ENCODE data around the gene RPRD1B. TPM values are rescaled to one million over a fixed set of nuclear protein-coding genes. Genes with fewer than 3 reads are reported as not detected.
A peak's percentile ranks its signal among the peaks of the same experiment; 100 is the strongest.

The RPRD1B gene
- total and polyA plus RNA-seq, 2 of the 4 experiments (the other 2 are of a cell fraction) = 8.4 to 9.9 TPM

DNA sequence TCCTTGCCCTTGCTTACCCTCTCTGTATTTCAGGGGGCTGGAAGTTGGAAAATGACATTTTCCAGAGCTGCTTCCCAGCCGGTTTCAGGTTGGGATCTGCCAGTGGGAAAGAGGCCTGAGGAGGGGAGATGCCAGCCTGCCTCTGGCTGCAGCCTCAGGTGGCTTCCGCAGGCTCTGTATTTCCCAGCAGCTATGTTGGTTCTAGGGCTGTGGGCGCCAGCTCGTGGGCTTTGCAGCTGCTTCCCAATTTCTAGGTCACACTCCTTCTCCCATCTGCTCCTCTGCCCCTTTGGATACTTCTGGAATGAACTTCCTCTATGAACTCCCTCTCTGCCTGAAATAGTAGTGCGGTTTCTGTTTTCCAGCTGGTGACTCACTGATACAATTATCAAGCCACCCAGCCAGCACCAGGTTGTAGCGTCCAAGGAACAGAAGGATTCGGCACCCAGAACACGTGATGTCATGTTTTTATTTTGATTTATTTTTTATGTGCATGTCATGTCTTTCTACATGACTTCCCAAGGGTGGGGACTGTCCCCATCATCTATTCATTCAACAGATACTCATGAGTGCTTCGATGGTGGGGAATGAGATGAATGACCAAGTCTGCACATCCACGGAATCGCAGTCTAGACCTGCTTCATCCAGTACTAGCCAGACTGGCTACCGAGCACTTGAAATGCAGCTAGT lies 93.5 kb downstream of the RPRD1B start:
- peak overlapping the region; percentile 51 for H3K27ac ChIP-seq (ENCODE audit: insufficient read depth, low read length)
- H3K14ac ChIP-seq (replicated peaks; ENCODE audit: low read depth, low read length) = peak overlapping the region; percentile 20; the same call in 1 of the 2 replicates
- POLR2A ChIA-PET (ENCODE audit: unreplicated experiment) = no interaction called here
- H3K9me1 ChIP-seq (ENCODE audit: insufficient read depth, low read length) = peaks cover 28% of the 10 kb centered on the region
- peak overlapping the region; percentile 9 for H4K5ac ChIP-seq (ENCODE audit: low read depth, low read length)
- in situ Hi-C loops (cut with MboI; ENCODE audit: low sequenced_read_pairs) = no loop called here
- H4K91ac ChIP-seq (ENCODE audit: insufficient read depth, low read depth, low read length) = peak overlapping the region; percentile 89; the same call in 1 of the 2 replicates
- 27% methylated on average over 4 of the region's 12 CpGs; no CpG with 5 or more reads in 1 of the 2 experiments for WGBS, 2 experiments (ENCODE audit: extremely low coverage in 2 of 2, insufficient read length in 1 of 2)
- H3K18ac ChIP-seq (ENCODE audit: low read depth, low read length) = peak overlapping the region; percentile 26
- H3K4me3 ChIP-seq (ENCODE audit: insufficient read depth, low read depth, low read length) = no peak overlapping the region
- H4K8ac ChIP-seq (ENCODE audit: low read depth in 2 of 2, low read length in 2 of 2) = peak overlapping the region; percentile 8 to 93; a peak in 1 of 4 replicates
- CTCF ChIA-PET = interaction anchor here (1.6 kb wide), 1 partner anchor 70 kb away, joined by 4 read pairs; no protein-coding TSS in a partner anchor
- H2AK5ac ChIP-seq (ENCODE audit: low read depth, low read length) = peak overlapping the region; percentile 94
- intact Hi-C loops (cut with micrococcal nuclease) = no loop called here
- H2AFZ ChIP-seq (replicated peaks; ENCODE audit: low read length, poor library complexity) = peak overlapping the region; percentile 12
- peaks cover 0 to 8% of the 10 kb centered on the region in 2 experiments; a peak in 1 of 4 replicates for H3K79me1 ChIP-seq (ENCODE audit: low read depth in 1 of 2, low read length in 2 of 2)
- peak overlapping the region; percentile 16 for H2BK5ac ChIP-seq (ENCODE audit: low read depth, low read length, poor library complexity, severe bottlenecking)
- peak overlapping the region; percentile 72 for H2BK120ac ChIP-seq (ENCODE audit: low read depth, low read length)
- peak overlapping the region; percentile 37; the same call in 1 of the 2 replicates for H3K23ac ChIP-seq (ENCODE audit: low read depth, low read length)
- H3K9ac ChIP-seq (ENCODE audit: low read depth, low read length) = no peak overlapping the region
- peaks cover 24% of the 10 kb centered on the region for H3K36me3 ChIP-seq (ENCODE audit: control insufficient read depth, insufficient read depth, low read length)
- no peaks in the 10 kb centered on the region for H3K27me3 ChIP-seq (ENCODE audit: control insufficient read depth, insufficient read depth, low read length)
- H4K20me1 ChIP-seq (ENCODE audit: insufficient read depth, low read length) = no peaks in the 10 kb centered on the region; the same call in 1 of the 2 replicates
- dilution Hi-C loops (cut with HindIII; ENCODE audit: low sequenced_read_pairs, unreplicated experiment) = no loop called here
- no peak overlapping the region; the same call in 1 of the 2 replicates for H3K4me2 ChIP-seq (ENCODE audit: low read depth, low read length)
- peak overlapping the region; percentile 89 for H2BK20ac ChIP-seq (ENCODE audit: low read depth, low read length)
- BruUV-seq (replicated peaks) = no TSS peak
- no peaks in the 10 kb centered on the region for H3K9me3 ChIP-seq (ENCODE audit: control insufficient read depth, insufficient read depth, low read length)
- peak; percentile 81 for ATAC-seq (ENCODE audit: low read depth)
- H3K4me1 ChIP-seq (ENCODE audit: control insufficient read depth, insufficient read depth, low read length) = peaks cover 28% of the 10 kb centered on the region
- DNase-seq = peak; percentile 83
- no peak overlapping the region for H3K56ac ChIP-seq (ENCODE audit: extremely low read depth, insufficient read depth, low read length)
- no peak overlapping the region for H2AK9ac ChIP-seq (replicated peaks; ENCODE audit: low read depth, low read length, poor library complexity)
- H2BK15ac ChIP-seq (ENCODE audit: low read depth, low read length) = peak overlapping the region; percentile 94; the same call in 2 of the 3 replicates
- H3K4ac ChIP-seq (ENCODE audit: low read depth, low read length) = peak overlapping the region; percentile 92
- TF ChIP-seq MXI1 (IDR thresholded peaks at IDR 0.05; ENCODE audit: borderline replicate concordance, low read depth, low read length) (no peak), CEBPB (IDR thresholded peaks at IDR 0.05; ENCODE audit: low read depth, low read length) (no peak), FOS (IDR thresholded peaks at IDR 0.05; ENCODE audit: low read depth, low read length) (peak; percentile 71), MAZ (IDR thresholded peaks at IDR 0.05; ENCODE audit: borderline replicate concordance, low read depth, low read length) (no peak), SMC3 (IDR thresholded peaks at IDR 0.05; ENCODE audit: low read depth, low read length) (0 out of 2 replicates have a peak, but pooled peaks have one; percentile 15), MAFK (IDR thresholded peaks at IDR 0.05; ENCODE audit: low read depth, low read length) (no peak), CHD1 (IDR thresholded peaks at IDR 0.05; ENCODE audit: low read depth, low read length) (no peak), RFX5 (IDR thresholded peaks at IDR 0.05; ENCODE audit: low read depth, low read length) (no peak), BHLHE40 (IDR thresholded peaks at IDR 0.05; ENCODE audit: low read depth, low read length) (no peak; the same call in 1 of the 2 replicates), RCOR1 (IDR thresholded peaks at IDR 0.05; ENCODE audit: insufficient replicate concordance, low read length) (no peak), RAD21 (IDR thresholded peaks at IDR 0.05; ENCODE audit: low read length) (no peak)
- TF ChIP-seq, protein P1, sequence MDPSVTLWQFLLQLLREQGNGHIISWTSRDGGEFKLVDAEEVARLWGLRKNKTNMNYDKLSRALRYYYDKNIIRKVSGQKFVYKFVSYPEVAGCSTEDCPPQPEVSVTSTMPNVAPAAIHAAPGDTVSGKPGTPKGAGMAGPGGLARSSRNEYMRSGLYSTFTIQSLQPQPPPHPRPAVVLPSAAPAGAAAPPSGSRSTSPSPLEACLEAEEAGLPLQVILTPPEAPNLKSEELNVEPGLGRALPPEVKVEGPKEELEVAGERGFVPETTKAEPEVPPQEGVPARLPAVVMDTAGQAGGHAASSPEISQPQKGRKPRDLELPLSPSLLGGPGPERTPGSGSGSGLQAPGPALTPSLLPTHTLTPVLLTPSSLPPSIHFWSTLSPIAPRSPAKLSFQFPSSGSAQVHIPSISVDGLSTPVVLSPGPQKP (IDR thresholded peaks at IDR 0.05; ENCODE audit: borderline replicate concordance, low read depth, low read length) = no peak
- TF ChIP-seq, protein P2, sequence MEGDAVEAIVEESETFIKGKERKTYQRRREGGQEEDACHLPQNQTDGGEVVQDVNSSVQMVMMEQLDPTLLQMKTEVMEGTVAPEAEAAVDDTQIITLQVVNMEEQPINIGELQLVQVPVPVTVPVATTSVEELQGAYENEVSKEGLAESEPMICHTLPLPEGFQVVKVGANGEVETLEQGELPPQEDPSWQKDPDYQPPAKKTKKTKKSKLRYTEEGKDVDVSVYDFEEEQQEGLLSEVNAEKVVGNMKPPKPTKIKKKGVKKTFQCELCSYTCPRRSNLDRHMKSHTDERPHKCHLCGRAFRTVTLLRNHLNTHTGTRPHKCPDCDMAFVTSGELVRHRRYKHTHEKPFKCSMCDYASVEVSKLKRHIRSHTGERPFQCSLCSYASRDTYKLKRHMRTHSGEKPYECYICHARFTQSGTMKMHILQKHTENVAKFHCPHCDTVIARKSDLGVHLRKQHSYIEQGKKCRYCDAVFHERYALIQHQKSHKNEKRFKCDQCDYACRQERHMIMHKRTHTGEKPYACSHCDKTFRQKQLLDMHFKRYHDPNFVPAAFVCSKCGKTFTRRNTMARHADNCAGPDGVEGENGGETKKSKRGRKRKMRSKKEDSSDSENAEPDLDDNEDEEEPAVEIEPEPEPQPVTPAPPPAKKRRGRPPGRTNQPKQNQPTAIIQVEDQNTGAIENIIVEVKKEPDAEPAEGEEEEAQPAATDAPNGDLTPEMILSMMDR (conservative IDR thresholded peaks at IDR 0.05; ENCODE audit: low read depth, low read length) = no peak
- TF ChIP-seq, protein P3, sequence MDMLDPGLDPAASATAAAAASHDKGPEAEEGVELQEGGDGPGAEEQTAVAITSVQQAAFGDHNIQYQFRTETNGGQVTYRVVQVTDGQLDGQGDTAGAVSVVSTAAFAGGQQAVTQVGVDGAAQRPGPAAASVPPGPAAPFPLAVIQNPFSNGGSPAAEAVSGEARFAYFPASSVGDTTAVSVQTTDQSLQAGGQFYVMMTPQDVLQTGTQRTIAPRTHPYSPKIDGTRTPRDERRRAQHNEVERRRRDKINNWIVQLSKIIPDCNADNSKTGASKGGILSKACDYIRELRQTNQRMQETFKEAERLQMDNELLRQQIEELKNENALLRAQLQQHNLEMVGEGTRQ (IDR thresholded peaks at IDR 0.05; ENCODE audit: low read depth, low read length) = peak; percentile 78

All from IMR-90 (cell line).